UCSD-AML1 (cell line): ENCODE results near the gene FEM1C.

ENCODE experiments used
- DNase-seq: peaks from one replicate; lab custom pipeline; 2025; ENCODE audit not compliant: unreplicated experiment; lab: John Stamatoyannopoulos, UW

Gene FEM1C

GRCh38 chr5:115557667-115558387, 13.3 kb upstream of the FEM1C start:
- DNase-seq, result peak; percentile 22

- DNase-seq, result no peak
Observed at GRCh38 chr5:115556276-115556675, 11.7 kb upstream of the FEM1C start.

- DNase-seq, result no peak
Observed at GRCh38 chr5:115555084-115555633, 10.6 kb upstream of the FEM1C start.

- DNase-seq, result no peak
Observed at GRCh38 chr5:115553082-115553481, 8.5 kb upstream of the FEM1C start.

- DNase-seq, result no peak
Observed at GRCh38 chr5:115551415-115551814, 6.8 kb upstream of the FEM1C start.

GRCh38 chr5:115549154-115549553, 4.6 kb upstream of the FEM1C start:
- DNase-seq, result peak; percentile 11

GRCh38 chr5:115548683-115549082, 4.1 kb upstream of the FEM1C start:
- no peak for DNase-seq

- no peak for DNase-seq
Observed at GRCh38 chr5:115545351-115545882, 842 bp upstream of the FEM1C start.

- no peak for DNase-seq
Observed at GRCh38 chr5:115544043-115544435, 536 bp downstream of the FEM1C start.

GRCh38 chr5:115543365-115544042, 1.1 kb downstream of the FEM1C start:
- no peak for DNase-seq

- DNase-seq, result no peak
Observed at GRCh38 chr5:115542651-115543364, 1.8 kb downstream of the FEM1C start.

GRCh38 chr5:115542086-115542485, 2.5 kb downstream of the FEM1C start:
- DNase-seq, result no peak

GRCh38 chr5:115541611-115542010, 3.0 kb downstream of the FEM1C start:
- DNase-seq, result no peak

- DNase-seq, result no peak
Observed at GRCh38 chr5:115535479-115536035, 9.0 kb downstream of the FEM1C start.

GRCh38 chr5:115532517-115532916, 12.1 kb downstream of the FEM1C start:
- no peak for DNase-seq

GRCh38 chr5:115531787-115532367, 12.7 kb downstream of the FEM1C start:
- DNase-seq, result no peak

GRCh38 chr5:115531380-115531779, 13.2 kb downstream of the FEM1C start:
- DNase-seq, result no peak

- DNase-seq, result no peak
Observed at GRCh38 chr5:115530426-115530825, 14.1 kb downstream of the FEM1C start.

GRCh38 chr5:115526604-115527003, 18.0 kb downstream of the FEM1C start:
- no peak for DNase-seq

GRCh38 chr5:115524199-115524847, 20.3 kb downstream of the FEM1C start:
- DNase-seq, result no peak
